Activated naive CD8-positive, alpha-beta T cell treated with anti-CD3 and anti-CD28 coated beads for 36 hours (primary cell): ENCODE results near the gene TGDS. TPM values are rescaled to one million over a fixed set of nuclear protein-coding genes. Genes with fewer than 3 reads are reported as not detected.

Experiments
- DNase-seq: peaks from one replicate; pipeline ENCODE4 v3.0.0; 2021
- H3K27ac Mint-ChIP-seq: one replicate; pipeline ENCODE4 v1.8.0; 2022; ENCODE audit warnings: mild to moderate bottlenecking, moderate library complexity, mixed read lengths
- H3K27me3 Mint-ChIP-seq: one replicate; pipeline ENCODE4 v1.8.0; 2022; ENCODE audit warnings: mild to moderate bottlenecking, mixed read lengths
- H3K36me3 Mint-ChIP-seq: one replicate; pipeline ENCODE4 v1.8.0; 2021; ENCODE audit warnings: mild to moderate bottlenecking, mixed read lengths
- H3K4me1 Mint-ChIP-seq: one replicate; pipeline ENCODE4 v1.8.0; 2021; ENCODE audit warnings: mixed read lengths
- H3K4me3 Mint-ChIP-seq: one replicate; pipeline ENCODE4 v1.8.0; 2022; ENCODE audit warnings: mild to moderate bottlenecking, moderate library complexity, mixed read lengths
- H3K9me3 Mint-ChIP-seq: one replicate; pipeline ENCODE4 v1.8.0; 2022; ENCODE audit warnings: mixed read lengths
- total RNA-seq, 2 experiments: library from RNA; stranded (reverse); gene quantifications; one replicate each; pipeline ENCODE4 v1.2.3, GENCODE V29; 2021

The TGDS gene
- total RNA-seq, 2 experiments from 2014 or later: 21.4 to 22.9 TPM

- no peaks in the 10 kb centered on the region for H3K27me3 Mint-ChIP-seq
- H3K36me3 Mint-ChIP-seq: peaks cover 28% of the 10 kb centered on the region
- DNase-seq: no peak
- peaks cover 6% of the 10 kb centered on the region for H3K4me1 Mint-ChIP-seq
- no peak overlapping the region for H3K4me3 Mint-ChIP-seq
- H3K27ac Mint-ChIP-seq: no peak overlapping the region
- H3K9me3 Mint-ChIP-seq: no peaks in the 10 kb centered on the region
Observed at GRCh38 chr13:94579063-94579462, 16.9 kb downstream of the TGDS start.

- no peaks in the 10 kb centered on the region for H3K4me1 Mint-ChIP-seq
- no peaks in the 10 kb centered on the region for H3K27me3 Mint-ChIP-seq
Observed at GRCh38 chr13:94569615-94570014, 26.3 kb downstream of the TGDS start.

GRCh38 chr13:94568443-94568842 lies 27.5 kb downstream of the TGDS start:
- no peak overlapping the region for H3K27ac Mint-ChIP-seq
- DNase-seq: no peak
- H3K4me1 Mint-ChIP-seq: no peaks in the 10 kb centered on the region
- H3K27me3 Mint-ChIP-seq: no peaks in the 10 kb centered on the region
- H3K36me3 Mint-ChIP-seq: peaks cover 38% of the 10 kb centered on the region
- H3K4me3 Mint-ChIP-seq: no peak overlapping the region
- no peaks in the 10 kb centered on the region for H3K9me3 Mint-ChIP-seq

More at GRCh38 chr13:94569615-94570014, 26.3 kb downstream of the TGDS start:
- no peak for DNase-seq
- Mint-ChIP-seq H3K36me3 (peaks cover 46% of the 10 kb centered on the region), H3K4me3 (no peak overlapping the region), H3K27ac (no peak overlapping the region), H3K9me3 (no peaks in the 10 kb centered on the region)

GRCh38 chr13:94567581-94567980 lies 28.4 kb downstream of the TGDS start:
- Mint-ChIP-seq H3K9me3 (no peaks in the 10 kb centered on the region), H3K4me1 (no peaks in the 10 kb centered on the region), H3K4me3 (no peak overlapping the region), H3K36me3 (peaks cover 37% of the 10 kb centered on the region), H3K27ac (no peak overlapping the region), H3K27me3 (no peaks in the 10 kb centered on the region)
- DNase-seq: no peak

GRCh38 chr13:94561126-94561525 lies 34.8 kb downstream of the TGDS start:
- DNase-seq: no peak
- Mint-ChIP-seq H3K27ac (no peak overlapping the region), H3K36me3 (peaks cover 25% of the 10 kb centered on the region), H3K27me3 (no peaks in the 10 kb centered on the region), H3K4me1 (peaks cover 23% of the 10 kb centered on the region), H3K4me3 (no peak overlapping the region), H3K9me3 (peaks cover 5% of the 10 kb centered on the region)

GRCh38 chr13:94560116-94560515 lies 35.8 kb downstream of the TGDS start:
- H3K36me3 Mint-ChIP-seq: peaks cover 25% of the 10 kb centered on the region
- no peak for DNase-seq
- H3K27ac Mint-ChIP-seq: no peak overlapping the region
- no peak overlapping the region for H3K4me3 Mint-ChIP-seq
- H3K4me1 Mint-ChIP-seq: peaks cover 23% of the 10 kb centered on the region
- H3K9me3 Mint-ChIP-seq: peaks cover 5% of the 10 kb centered on the region
- H3K27me3 Mint-ChIP-seq: no peaks in the 10 kb centered on the region

- Mint-ChIP-seq H3K27me3 (no peaks in the 10 kb centered on the region), H3K27ac (peak overlapping the region; percentile 74), H3K4me3 (peak overlapping the region; percentile 30), H3K36me3 (peaks cover 25% of the 10 kb centered on the region), H3K9me3 (peaks cover 5% of the 10 kb centered on the region), H3K4me1 (peaks cover 23% of the 10 kb centered on the region)
- DNase-seq: no peak
Observed at GRCh38 chr13:94559222-94559795, 36.6 kb downstream of the TGDS start.

- Mint-ChIP-seq H3K4me1 (peaks cover 23% of the 10 kb centered on the region), H3K27ac (peak overlapping the region; percentile 74), H3K4me3 (peak overlapping the region; percentile 27), H3K36me3 (peaks cover 25% of the 10 kb centered on the region), H3K9me3 (peaks cover 5% of the 10 kb centered on the region), H3K27me3 (no peaks in the 10 kb centered on the region)
- DNase-seq: peak; percentile 37
Observed at GRCh38 chr13:94558716-94559115, 37.2 kb downstream of the TGDS start.

GRCh38 chr13:94557684-94558235 lies 38.2 kb downstream of the TGDS start:
- DNase-seq: no peak
- no peak overlapping the region for H3K4me3 Mint-ChIP-seq
- H3K36me3 Mint-ChIP-seq: peaks cover 20% of the 10 kb centered on the region
- peaks cover 5% of the 10 kb centered on the region for H3K9me3 Mint-ChIP-seq
- peaks cover 23% of the 10 kb centered on the region for H3K4me1 Mint-ChIP-seq
- no peaks in the 10 kb centered on the region for H3K27me3 Mint-ChIP-seq
- peak overlapping the region; percentile 74 for H3K27ac Mint-ChIP-seq

GRCh38 chr13:94556621-94557020 lies 39.3 kb downstream of the TGDS start:
- Mint-ChIP-seq H3K4me3 (no peak overlapping the region), H3K27me3 (no peaks in the 10 kb centered on the region), H3K9me3 (peaks cover 5% of the 10 kb centered on the region), H3K27ac (no peak overlapping the region), H3K4me1 (peaks cover 23% of the 10 kb centered on the region), H3K36me3 (peaks cover 13% of the 10 kb centered on the region)
- no peak for DNase-seq

- H3K4me3 Mint-ChIP-seq: no peak overlapping the region
- no peak overlapping the region for H3K27ac Mint-ChIP-seq
- H3K27me3 Mint-ChIP-seq: no peaks in the 10 kb centered on the region
- H3K9me3 Mint-ChIP-seq: peaks cover 5% of the 10 kb centered on the region
- DNase-seq: no peak
- H3K4me1 Mint-ChIP-seq: peaks cover 21% of the 10 kb centered on the region
- H3K36me3 Mint-ChIP-seq: peaks cover 9% of the 10 kb centered on the region
Observed at GRCh38 chr13:94556041-94556440, 39.9 kb downstream of the TGDS start.

- no peak for DNase-seq
- H3K4me3 Mint-ChIP-seq: no peak overlapping the region
- peaks cover 15% of the 10 kb centered on the region for H3K4me1 Mint-ChIP-seq
- peaks cover 1% of the 10 kb centered on the region for H3K9me3 Mint-ChIP-seq
- H3K27me3 Mint-ChIP-seq: peaks cover 6% of the 10 kb centered on the region
- no peak overlapping the region for H3K27ac Mint-ChIP-seq
- H3K36me3 Mint-ChIP-seq: peaks cover 6% of the 10 kb centered on the region
Observed at GRCh38 chr13:94553766-94554165, 42.2 kb downstream of the TGDS start.

GRCh38 chr13:94552095-94552494 lies 43.9 kb downstream of the TGDS start:
- Mint-ChIP-seq H3K27me3 (peaks cover 6% of the 10 kb centered on the region), H3K36me3 (peaks cover 3% of the 10 kb centered on the region), H3K9me3 (no peaks in the 10 kb centered on the region), H3K4me1 (peaks cover 19% of the 10 kb centered on the region), H3K27ac (no peak overlapping the region), H3K4me3 (no peak overlapping the region)
- no peak for DNase-seq

GRCh38 chr13:94550062-94550738 lies 45.8 kb downstream of the TGDS start:
- peak overlapping the region; percentile 97 for H3K27ac Mint-ChIP-seq
- H3K27me3 Mint-ChIP-seq: peaks cover 6% of the 10 kb centered on the region
- no peak for DNase-seq
- H3K4me3 Mint-ChIP-seq: peak overlapping the region; percentile 78
- H3K36me3 Mint-ChIP-seq: peaks cover 3% of the 10 kb centered on the region
- H3K9me3 Mint-ChIP-seq: no peaks in the 10 kb centered on the region
- H3K4me1 Mint-ChIP-seq: peaks cover 19% of the 10 kb centered on the region

- peak overlapping the region; percentile 78 for H3K4me3 Mint-ChIP-seq
- peak overlapping the region; percentile 97 for H3K27ac Mint-ChIP-seq
- no peaks in the 10 kb centered on the region for H3K9me3 Mint-ChIP-seq
- H3K27me3 Mint-ChIP-seq: peaks cover 6% of the 10 kb centered on the region
- H3K4me1 Mint-ChIP-seq: peaks cover 19% of the 10 kb centered on the region
- peaks cover 3% of the 10 kb centered on the region for H3K36me3 Mint-ChIP-seq
- peak; percentile 93 for DNase-seq
Observed at GRCh38 chr13:94549232-94550061, 46.5 kb downstream of the TGDS start.
